HG02973 (cell line): ENCODE measurements around the gene IRX4.

Source experiments
- ATAC-seq: cut with Tn5 transposase; IDR thresholded peaks from one replicate; pipeline ENCODE4 v1.9.1; 2021; ENCODE audit warnings: moderate library complexity; ENCODE audit not compliant: unreplicated experiment

The IRX4 gene

DNA sequence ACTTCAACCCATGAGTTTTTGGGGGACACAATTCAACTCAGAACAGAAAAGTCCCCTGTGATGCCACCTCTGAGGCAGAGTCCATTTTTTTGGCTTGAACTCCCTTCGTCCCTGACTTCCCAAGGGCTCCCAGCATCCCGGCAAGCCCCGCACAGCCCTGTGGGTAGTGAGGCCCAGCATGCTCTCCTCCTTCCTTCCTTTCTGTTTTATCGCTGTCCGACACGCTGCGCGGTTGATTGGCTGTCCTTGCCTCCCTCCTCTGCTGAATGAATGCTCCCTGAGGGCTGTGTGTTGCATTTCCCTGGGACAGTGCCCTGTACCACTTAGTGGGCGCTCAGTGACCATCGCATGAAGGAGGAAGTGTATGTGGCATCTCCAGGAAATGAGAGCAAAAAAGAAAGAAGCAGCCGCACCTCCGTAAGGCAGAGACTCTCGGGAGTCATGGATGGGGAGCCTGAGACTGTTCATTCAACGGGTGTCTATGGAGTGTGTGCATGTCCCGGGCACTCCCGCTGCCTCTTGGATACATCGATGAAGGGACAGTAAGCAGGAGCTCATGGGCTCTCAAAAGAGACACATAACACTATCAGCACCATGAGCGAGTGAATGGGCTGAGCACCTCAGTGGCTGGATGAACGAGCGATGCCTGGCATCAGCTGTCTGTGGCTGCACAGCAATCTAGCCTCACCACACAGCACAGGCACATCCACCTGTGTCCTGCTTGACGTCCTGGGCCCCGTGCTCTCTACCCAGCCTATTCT is 10.1 kb upstream of the IRX4 start:
- ATAC-seq = no peak

DNA sequence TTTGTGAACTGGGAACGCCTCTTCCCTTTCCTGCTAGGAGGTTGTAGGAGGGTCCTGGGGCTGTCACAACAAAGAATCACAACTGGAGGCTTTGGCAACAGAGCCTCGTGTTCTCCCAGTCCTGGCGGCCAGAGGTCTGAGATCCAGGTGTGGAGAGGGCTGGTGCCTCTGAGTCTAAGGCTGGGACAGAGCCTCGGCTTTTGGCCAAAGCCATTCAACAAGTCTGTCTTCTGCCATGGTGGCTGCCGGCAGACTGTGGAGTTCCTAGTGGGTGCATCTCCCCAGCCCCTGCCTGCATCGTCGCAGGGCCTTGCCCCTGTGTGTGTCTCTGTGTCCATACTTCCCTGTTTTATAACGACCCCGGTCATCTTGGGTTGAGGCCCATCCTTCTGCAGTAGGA is 9.5 kb upstream of the IRX4 start:
- ATAC-seq = no peak

DNA sequence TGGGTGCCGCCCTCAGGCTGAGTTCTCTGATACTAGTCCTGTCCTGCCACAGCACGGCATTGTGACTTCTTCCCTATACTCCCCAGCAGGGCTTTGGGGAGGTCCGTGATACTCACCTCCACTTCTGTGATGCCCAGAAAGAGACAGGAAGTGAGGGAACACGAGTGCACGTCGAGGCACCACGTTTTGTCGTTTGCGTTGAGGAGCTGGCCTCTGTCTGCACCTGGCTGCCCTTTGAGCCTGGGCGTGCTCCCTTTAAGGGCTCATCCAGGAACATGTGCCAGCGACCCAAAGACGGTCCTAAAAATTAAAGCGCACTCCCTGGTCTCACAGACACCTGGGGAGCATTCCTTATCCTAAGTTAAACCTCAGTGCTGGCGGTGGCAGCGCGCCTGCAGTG is 8.7 kb upstream of the IRX4 start:
- ATAC-seq = no peak

DNA sequence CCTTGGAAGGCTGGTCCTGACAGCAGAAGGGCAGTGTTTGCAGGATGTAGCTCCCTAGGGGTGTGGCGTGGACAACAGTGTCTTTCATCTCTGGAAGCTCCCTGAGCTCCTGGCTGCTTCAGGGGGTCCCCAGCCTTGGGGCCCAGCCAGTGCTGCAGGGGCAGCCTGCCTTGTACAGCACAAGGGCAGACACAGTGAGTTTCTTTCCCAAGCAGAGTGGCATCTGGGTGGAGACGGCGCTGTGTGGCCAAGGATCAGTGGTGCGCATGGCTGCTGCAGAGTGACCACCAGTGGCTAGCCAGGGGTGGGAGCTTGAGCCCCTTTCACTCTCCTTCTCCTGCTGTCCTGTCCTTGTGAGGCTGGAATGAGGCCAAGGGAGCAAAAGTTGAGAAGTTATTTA is 7.6 kb upstream of the IRX4 start:
- no peak for ATAC-seq

DNA sequence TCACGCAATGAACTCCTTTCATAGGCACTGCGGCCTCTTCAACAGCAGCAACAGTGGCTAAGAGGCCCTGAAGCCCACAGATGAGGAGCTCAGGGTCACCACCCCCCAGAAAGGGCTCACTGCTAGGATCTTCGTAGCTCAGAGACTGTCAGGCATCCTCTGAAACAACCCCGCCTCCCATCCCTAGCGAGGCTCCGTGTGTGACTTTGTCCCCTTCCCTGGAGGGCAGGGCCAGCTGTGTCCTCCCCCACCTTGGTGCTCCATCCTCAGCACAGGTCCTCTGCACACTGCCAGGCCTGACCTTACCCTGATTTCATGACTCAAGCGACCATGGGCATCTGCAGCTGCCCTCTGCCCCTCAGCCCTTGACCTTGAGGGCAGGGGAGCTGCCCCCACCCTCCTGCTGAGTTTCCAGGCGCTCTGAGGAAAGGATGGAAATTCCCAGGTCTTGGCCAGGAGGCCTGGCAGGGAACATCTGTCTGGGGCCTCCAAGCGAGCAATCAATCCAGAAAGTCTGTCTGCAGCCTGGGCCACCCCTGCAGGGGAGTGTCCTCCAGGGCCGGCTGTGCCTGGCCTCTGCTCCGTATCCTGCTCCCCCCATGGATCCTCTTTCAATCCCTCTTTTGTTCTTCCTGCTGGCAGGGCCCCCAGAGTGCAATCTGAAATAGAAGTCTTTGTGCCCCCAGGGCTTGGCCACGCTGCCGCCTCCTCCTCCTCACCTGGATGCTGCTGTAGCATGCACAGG is 6.8 kb upstream of the IRX4 start:
- no peak for ATAC-seq

DNA sequence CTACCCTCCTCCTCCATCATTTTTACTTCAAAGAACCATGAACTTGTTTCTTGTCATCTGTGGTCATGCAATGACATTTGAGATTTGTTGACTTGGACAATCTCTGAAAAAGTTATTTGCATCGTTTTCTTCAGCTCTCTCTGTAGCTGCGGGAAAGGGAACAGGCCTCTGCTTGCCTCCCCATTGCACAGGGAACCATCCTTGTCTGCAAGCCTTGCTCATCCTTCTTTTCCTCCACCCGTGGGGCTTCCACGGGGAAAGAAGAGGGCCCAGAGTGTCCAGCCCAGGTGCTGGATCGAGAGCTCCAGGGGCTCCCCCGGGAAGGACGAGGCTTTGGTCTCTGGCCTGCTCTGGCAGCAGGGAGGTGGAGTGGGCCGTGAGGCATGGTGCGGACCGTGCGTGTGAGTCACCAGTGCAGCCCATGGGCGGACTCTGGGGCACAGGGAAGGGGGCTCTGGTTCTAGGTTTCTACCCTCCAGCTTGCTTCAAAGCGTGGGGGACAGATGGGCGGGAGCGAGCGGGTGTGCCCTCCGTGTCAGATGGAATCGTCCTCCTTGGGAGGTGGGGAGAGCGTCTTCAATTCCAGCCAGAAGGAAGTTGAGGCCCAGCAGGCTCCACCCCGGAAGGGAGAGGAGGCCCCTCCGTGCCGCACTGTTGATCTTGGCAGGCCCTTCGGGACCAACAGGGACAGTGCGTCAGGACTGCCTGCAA is 6.0 kb upstream of the IRX4 start:
- no peak for ATAC-seq

DNA sequence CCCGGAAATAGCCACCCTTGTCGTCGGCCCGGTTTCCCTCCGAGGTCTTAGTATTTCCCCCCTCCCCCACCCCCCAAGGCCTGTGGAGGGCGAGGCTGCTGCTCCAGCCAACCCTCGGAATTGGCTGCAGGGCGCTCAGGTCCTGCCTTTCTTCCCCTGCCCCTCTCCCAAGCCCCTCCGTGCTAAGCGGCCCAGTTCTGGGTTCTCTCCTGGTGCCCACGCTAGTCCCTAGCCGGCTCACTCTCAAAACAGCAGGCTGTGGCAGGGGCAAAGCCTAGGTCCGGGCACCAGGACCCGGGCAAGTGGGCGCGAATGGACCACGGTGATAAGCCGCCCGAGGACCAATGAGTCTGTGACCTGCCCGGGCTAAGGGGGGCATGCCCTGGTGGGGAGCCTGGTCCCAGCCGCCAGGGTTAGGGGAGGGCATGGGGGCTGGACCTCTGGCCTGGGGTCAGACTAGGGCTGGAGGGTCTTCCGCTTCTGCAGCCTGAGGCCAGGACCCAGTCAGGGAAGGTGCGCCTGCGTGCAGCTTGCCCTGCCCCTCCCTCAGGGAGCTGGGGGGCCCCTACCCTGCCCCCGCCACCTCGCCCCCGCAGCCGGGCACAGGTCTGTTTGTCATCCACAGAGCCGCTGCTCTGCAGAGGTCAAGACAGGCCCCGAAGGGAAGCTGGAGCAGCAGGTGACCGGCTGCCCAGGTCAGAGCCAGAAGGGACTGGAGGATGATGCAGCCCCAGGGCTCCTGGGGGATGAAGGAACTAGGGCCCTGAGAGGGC is 5.0 kb upstream of the IRX4 start:
- ATAC-seq = no peak

DNA sequence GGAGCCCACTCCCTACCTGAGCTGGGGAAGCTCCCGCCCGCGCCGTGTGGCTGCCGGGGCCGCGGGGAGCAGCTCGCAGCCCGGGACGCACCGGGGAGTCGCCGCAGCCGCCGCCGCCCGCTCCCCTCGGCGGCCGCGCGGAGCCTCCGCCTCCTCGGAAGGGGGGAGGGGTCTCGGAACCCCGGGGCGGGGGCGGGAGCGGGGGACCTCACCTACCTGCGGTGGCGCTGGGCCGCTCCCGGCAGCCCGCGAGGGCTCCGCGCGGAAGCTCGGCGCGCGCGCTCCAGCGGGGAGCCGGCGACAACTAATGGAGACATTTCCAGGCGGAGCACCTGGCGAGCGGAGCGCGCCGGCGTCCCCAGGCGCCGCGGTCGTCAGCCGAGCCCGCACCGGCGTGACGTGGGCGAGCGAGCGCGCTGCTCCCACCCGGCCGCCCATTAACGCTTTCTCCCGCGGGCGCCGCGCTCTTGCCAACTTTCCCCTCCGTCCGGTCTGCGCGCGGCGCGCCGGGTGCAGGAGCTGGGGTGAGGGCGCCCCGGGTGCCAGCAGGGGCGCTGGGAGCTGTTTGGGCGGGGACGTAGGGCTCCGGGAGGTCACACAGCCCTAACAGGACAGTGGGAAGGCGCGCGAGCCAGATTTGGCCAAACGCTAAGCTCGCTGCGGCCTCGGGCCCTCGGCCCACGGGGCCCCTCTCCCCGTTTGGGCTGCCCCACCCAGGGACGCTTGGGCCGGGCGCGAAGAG is 4.3 kb upstream of the IRX4 start:
- no peak for ATAC-seq

DNA sequence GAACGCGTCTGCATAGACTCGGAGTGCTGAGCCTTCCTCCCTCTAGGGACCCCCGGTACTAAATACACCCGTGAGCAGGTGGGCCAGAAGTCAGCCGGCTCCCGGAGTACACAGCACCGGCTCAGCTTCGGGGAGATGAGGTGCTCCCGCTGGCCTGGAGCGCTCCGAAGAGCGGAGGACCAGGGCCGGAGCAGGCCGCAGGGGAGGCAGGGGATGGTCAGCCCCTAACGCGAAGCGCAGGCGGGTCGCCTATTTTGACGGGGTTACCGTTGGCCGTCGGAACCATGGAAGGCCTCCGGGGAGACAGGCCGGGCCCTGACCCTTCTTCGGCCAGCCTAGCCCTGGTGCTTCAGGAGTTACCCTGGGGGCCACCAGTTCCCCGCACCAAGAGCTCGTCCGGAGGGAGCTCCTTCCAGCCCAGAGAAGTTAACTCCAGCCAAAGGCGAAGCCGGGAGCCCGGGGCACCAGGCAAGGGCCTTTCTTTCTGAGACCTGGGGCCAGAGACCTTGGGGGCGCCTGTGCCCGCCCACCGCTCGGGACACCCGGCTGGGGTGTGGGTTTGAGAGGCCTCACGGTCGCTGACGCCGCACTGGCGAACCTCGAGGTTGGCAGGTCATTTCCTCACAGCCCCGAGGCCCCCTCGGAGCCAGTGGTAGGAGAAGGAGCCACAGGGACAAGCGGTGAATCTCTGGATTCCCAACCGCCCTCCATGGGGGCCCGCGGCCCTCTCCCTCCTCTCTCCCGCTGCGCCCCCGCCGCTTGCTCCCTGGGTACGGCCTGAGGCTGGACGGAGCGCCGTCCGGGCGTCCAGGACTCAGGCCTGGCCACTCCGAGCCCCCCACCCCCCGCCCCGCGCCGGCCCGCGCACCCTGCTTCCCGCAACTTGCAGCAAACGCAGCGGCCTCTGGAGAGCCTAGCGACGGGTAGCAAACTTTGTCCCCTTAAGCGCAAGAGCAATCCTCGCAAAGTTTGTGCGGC is 3.4 kb upstream of the IRX4 start:
- ATAC-seq = no peak

DNA sequence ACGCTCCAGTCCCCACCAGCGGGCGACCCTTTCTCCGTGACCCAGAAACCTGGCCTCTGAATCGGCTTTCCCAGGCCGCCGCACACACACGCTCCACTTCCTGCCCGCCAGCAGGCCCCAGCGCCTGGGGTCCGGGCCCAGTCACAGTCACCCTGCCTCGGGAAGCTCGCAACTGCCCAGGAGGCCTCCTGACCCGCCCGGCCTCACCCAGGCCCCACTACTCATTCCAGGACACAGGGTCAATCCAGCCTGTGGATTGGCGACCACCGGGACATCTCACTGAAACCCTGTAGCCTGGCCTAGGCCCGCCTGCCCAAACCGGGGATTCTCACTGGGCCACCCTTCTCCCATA is 2.7 kb upstream of the IRX4 start:
- no peak for ATAC-seq

DNA sequence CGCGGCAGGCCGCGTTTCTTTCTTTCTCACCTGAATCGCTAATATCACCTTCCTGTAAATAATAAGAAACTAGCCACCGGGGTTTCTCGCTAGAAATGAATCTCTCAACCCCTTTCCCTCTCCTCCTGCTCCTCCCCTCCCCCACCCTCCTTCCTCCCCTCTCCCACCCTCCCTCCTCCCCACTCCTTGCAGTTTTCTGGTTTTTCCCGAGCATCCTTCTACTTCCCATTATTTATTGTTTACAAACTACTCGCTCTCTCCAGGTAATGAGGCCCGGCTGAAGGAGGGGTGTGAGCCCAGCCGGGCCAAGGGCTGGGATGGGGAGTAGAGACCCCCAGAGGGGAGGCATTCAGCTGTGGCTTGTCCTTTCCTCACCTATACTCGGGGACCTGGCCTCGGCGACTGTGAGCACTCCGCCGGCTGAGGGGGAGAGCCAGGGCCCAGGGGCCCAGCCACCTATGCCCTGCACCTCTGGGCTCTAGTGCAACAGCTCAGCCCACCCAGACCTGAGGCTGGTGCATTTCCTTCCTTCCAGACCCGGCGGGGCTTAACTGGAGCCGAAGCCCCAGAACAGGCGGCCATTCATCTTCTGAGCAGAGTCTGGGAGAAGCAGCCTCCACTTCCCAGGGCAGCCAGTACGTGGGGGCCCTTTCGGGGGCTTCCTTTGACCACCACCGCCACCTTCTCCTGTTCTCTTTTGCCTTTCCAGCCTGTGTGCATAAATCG is 2.1 kb upstream of the IRX4 start:
- no peak for ATAC-seq

DNA sequence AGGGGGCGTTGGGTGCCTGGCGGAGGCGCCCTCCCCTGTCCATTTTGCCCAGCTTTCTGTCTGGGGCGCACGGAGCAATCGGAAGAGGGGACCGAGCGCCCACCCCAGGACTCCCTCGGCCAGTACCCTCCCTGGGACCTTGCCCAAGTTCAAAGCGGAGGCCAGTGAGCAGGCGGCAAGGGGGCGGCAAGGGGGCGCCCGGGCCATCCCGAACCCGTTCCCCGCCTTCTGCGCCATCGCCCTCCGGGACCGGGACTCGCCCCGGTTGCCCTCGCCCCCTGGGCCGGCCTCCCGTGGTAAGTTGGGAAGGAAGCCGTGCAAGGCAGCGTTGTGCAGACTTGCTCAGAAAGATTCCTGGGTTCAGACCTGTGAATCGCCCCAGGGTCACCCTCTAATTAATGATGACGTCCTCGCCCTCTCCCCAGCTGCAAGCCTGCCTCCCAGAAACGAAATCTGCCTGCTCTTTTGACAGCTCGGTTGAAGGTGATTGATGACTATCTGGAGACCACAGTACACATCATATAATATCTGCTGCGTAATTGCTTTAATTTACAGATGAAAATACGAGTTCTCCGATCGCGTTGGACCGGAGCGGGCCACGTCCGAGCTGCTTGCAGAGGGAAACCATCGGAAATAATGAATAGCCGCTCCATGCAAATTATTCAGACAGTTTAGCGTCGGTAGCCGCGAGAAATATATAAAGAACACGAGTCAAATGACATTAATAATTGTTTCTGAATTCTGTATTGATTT is 1.4 kb upstream of the IRX4 start:
- ATAC-seq = no peak

DNA sequence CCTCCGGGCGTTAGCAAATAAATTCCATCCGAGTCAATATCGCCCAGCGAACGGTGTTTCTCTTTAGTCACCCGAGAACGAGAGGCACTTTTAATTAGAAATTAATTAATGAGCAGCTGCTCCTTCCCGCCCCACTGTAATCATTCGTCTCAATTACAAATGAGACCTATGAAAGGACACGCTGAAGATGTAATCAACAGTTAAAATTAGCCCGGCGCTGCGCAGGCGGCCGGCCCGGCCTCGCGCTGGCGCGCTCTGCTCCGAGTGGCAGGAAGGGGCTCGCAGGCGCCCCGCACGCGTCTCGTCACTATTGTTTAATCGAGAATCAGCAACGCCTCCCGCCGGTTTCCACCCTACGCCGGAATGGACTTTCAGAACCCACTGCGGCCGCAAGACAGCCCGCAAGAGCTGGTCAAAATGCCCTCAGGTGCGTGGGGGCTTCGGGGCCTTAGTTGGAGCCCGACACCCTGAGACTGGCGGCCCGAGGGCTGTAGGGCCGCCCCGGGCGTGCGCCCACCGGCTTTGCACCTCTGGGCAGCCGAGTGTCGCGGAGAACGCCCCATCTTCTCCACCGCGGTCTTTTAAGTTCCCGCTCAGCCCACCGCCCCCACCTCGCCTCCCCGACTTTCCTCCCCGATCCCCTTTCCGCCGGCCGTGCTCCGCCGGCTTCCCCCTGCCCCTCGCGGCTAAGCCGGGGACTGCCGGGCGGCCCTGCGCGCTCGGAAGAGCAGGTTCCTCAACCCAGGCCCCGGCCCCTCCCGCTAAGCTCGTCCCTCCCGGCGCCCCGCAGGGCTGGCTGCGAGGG is 597 bp upstream of the IRX4 start:
- ATAC-seq = no peak

DNA sequence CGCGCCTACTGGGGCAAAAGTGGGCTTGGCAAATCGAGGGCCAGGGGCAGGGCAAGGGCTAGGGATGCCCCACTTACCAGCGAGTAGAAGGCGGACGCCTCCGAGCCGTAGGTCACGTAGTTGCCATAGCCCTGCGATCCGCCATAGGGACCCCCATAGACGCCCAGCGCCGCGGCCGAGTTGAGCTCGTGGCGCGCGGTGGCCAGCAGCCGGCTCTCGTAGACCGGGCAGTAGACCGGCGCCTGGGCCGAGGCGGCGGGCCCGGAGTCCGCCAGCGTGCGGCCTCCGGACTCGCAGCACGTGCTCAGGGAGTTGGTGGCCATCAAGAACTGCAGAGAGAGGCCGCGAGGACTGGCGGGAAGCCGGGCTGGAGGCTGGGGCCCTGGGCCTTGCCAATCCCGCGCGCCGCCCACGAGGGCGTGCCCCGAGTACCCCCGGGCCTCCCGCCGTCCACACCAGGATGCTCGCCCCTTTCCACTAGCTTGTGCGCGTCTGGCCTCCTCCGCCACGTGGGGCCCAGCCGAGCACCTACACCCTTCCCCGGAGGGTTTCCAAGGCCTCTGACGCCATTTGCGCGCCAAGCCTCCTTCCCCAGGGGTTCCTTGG is 891 bp downstream of the IRX4 start:
- ATAC-seq = no peak

DNA sequence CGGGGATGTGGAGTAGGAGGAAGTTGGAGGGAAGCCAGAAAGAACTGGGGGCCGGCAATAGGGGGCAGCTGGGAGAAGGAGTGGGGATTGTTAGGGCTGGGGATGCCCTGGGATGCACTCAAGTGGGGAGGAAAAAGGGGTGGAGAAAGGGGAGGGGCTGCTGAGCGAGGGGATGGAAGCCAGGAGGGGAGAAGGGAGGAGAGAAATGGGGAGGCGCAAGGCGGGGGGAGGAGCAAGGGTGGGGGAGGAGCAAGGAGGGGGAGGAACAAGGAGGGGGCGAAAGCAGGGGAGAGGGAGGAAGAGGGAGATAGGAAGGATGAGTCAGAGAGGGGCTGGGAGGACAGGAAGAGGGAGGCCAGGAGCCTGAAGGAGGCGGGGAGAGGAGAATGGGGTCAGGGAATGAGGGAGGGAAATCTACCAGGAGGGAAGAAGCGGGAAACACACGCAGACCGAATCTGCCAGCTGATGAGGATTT is 1.6 kb downstream of the IRX4 start:
- ATAC-seq = no peak

DNA sequence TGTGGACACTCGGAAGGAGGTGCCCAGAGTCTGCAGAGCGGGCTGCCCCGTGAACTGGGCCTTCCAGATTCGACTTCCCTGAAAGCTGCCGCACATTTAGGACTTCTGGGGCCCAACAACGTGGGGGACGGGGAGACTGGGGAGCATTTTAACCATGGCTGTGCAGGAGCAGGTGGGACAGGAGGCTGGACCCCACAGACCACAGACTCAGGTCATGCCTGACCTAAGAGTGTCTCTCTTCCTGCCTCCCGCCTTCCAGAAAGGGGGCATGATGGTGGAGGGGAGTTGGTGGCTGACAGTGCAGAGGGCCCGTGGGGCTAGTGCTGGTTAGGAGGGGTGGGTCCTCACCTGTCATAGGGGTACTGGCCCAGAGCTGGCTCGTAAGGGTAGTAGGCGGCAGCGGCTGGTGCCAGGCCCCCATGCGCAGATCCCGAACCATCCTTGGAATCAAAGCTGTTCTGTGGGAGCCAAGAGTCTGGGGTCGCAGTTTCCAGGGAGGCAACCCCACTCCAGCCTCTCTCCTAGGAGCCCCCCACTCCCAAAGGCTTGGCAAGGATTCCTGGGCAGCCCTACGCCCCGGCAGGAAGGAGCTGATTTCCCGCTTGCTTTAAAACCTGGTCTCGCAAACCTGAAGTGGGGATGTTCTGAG is 2.2 kb downstream of the IRX4 start:
- no peak for ATAC-seq
